Measurements from ENCODE around the gene MLEC. TPM values are rescaled to one million over a fixed set of nuclear protein-coding genes. Genes with fewer than 3 reads are reported as not detected.
A peak's percentile ranks its signal among the peaks of the same experiment; 100 is the strongest.

Gene MLEC
- total RNA-seq: 10 to 100 TPM; 80.5 to 94.4 TPM

GRCh38 chr12:120686690-120687577 lies at the start of gene MLEC:
Gene MLEC (plus strand): TSS chr12:120687149. CDS start chr12:120687297, 148 bp downstream.
- Mint-ChIP-seq H3K4me1 (peaks cover 54% of the 10 kb centered on the region), H3K4me3 (peak within 1 kb of the TSS; percentile 89), H3K36me3 (ENCODE audit: low read depth) (no peaks in the 10 kb centered on the region), H3K27ac (peak within 1 kb of the TSS; percentile 97), H3K9me3 (no peaks in the 10 kb centered on the region), H3K27me3 (no peaks in the 10 kb centered on the region)
- ChIA-PET CTCF (interaction anchor here (0.6 to 1.4 kb wide), 3 partner anchors 23 to 49 kb away, joined by 3 to 9 read pairs (median 3); partner anchors contain the start of gene UNC119B), POLR2A (no interaction called here)
- DNase-seq: peak; percentile 99

- Mint-ChIP-seq H3K36me3 (ENCODE audit: low read depth) (no peaks in the 10 kb centered on the region), H3K27me3 (peaks cover 58% of the 10 kb centered on the region), H3K4me3 (peak within 1 kb of the TSS; percentile 67), H3K27ac (no peak within 1 kb of the TSS), H3K9me3 (no peaks in the 10 kb centered on the region), H3K4me1 (peaks cover 10% of the 10 kb centered on the region)
- DNase-seq: peak; percentile 58
- ChIA-PET POLR2A (interaction anchor here (0.6 kb wide), 1 partner anchor 28 kb away, joined by 3 read pairs; no protein-coding TSS in a partner anchor), CTCF (interaction anchor here (1.1 to 2.0 kb wide), 2 partner anchors 10 to 13 kb away, joined by 3 to 11 read pairs; no protein-coding TSS in a partner anchor)
Measured at GRCh38 chr12:120639771-120640721, 46.9 kb upstream of the MLEC start, which contains the start of gene CABP1. Gene CABP1 (plus strand): TSS chr12:120640626. CDS start chr12:120640686, 60 bp downstream.

- H3K36me3 Mint-ChIP-seq (ENCODE audit: low read depth): no peaks in the 10 kb centered on the region
- peaks cover 10% of the 10 kb centered on the region for H3K4me1 Mint-ChIP-seq
- peaks cover 65% of the 10 kb centered on the region for H3K27me3 Mint-ChIP-seq
- peak overlapping the region; percentile 67 for H3K4me3 Mint-ChIP-seq
- no peaks in the 10 kb centered on the region for H3K9me3 Mint-ChIP-seq
- DNase-seq: peak; percentile 69
- ChIA-PET POLR2A (no interaction called here), CTCF (interaction anchor here (1.1 to 2.0 kb wide), 2 partner anchors 8 to 11 kb away, joined by 3 to 11 read pairs; no protein-coding TSS in a partner anchor)
- H3K27ac Mint-ChIP-seq: no peak overlapping the region
Measured at GRCh38 chr12:120640861-120641833, 45.8 kb upstream of the MLEC start.

- Mint-ChIP-seq H3K36me3 (ENCODE audit: low read depth) (no peaks in the 10 kb centered on the region), H3K27me3 (peaks cover 65% of the 10 kb centered on the region), H3K9me3 (no peaks in the 10 kb centered on the region), H3K27ac (no peak overlapping the region), H3K4me1 (peaks cover 12% of the 10 kb centered on the region), H3K4me3 (no peak overlapping the region)
- DNase-seq: no peak
- CTCF ChIA-PET: interaction anchor here (0.5 kb wide), 1 partner anchor 8 kb away, joined by 3 read pairs; no protein-coding TSS in a partner anchor
- POLR2A ChIA-PET: no interaction called here
Measured at GRCh38 chr12:120642121-120642520, 44.8 kb upstream of the MLEC start.

GRCh38 chr12:120642826-120643225 lies 44.1 kb upstream of the MLEC start:
- H3K4me3 Mint-ChIP-seq: no peak overlapping the region
- ChIA-PET CTCF (interaction anchor here (0.6 kb wide), 1 partner anchor 360 kb away, joined by 5 read pairs; no protein-coding TSS in a partner anchor), POLR2A (no interaction called here)
- DNase-seq: no peak
- no peaks in the 10 kb centered on the region for H3K36me3 Mint-ChIP-seq (ENCODE audit: low read depth)
- H3K9me3 Mint-ChIP-seq: no peaks in the 10 kb centered on the region
- peaks cover 13% of the 10 kb centered on the region for H3K4me1 Mint-ChIP-seq
- H3K27ac Mint-ChIP-seq: no peak overlapping the region
- peaks cover 61% of the 10 kb centered on the region for H3K27me3 Mint-ChIP-seq

GRCh38 chr12:120643574-120643973 lies 43.4 kb upstream of the MLEC start:
- H3K4me1 Mint-ChIP-seq: peaks cover 17% of the 10 kb centered on the region
- H3K27me3 Mint-ChIP-seq: peaks cover 64% of the 10 kb centered on the region
- CTCF ChIA-PET: interaction anchor here (0.6 to 1.9 kb wide), 2 partner anchors 328 to 359 kb away, joined by 4 to 5 read pairs; no protein-coding TSS in a partner anchor

GRCh38 chr12:120646044-120646443 lies 40.9 kb upstream of the MLEC start:
- no peak for DNase-seq
- no peaks in the 10 kb centered on the region for H3K36me3 Mint-ChIP-seq (ENCODE audit: low read depth)
- H3K4me3 Mint-ChIP-seq: no peak overlapping the region
- H3K27ac Mint-ChIP-seq: no peak overlapping the region
- peaks cover 75% of the 10 kb centered on the region for H3K27me3 Mint-ChIP-seq
- no peaks in the 10 kb centered on the region for H3K9me3 Mint-ChIP-seq
- peaks cover 28% of the 10 kb centered on the region for H3K4me1 Mint-ChIP-seq
- POLR2A ChIA-PET: no interaction called here
- CTCF ChIA-PET: interaction anchor here (0.7 to 5.8 kb wide), 11 partner anchors 13 to 296 kb away, joined by 3 to 39 read pairs (median 5); partner anchors contain the start of gene POP5

More at GRCh38 chr12:120643574-120643973, 43.4 kb upstream of the MLEC start:
- H3K9me3 Mint-ChIP-seq: no peaks in the 10 kb centered on the region
- POLR2A ChIA-PET: no interaction called here
- no peak for DNase-seq
- no peaks in the 10 kb centered on the region for H3K36me3 Mint-ChIP-seq (ENCODE audit: low read depth)
- no peak overlapping the region for H3K4me3 Mint-ChIP-seq
- no peak overlapping the region for H3K27ac Mint-ChIP-seq

GRCh38 chr12:120647375-120647755 lies 39.6 kb upstream of the MLEC start:
- no peak for DNase-seq
- Mint-ChIP-seq H3K4me3 (no peak overlapping the region), H3K36me3 (ENCODE audit: low read depth) (no peaks in the 10 kb centered on the region), H3K9me3 (no peaks in the 10 kb centered on the region), H3K4me1 (peaks cover 21% of the 10 kb centered on the region), H3K27ac (no peak overlapping the region), H3K27me3 (peaks cover 74% of the 10 kb centered on the region)
- ChIA-PET POLR2A (no interaction called here), CTCF (interaction anchor here (0.7 to 5.8 kb wide), 18 partner anchors 9 to 325 kb away, joined by 3 to 39 read pairs (median 4); partner anchors contain the start of genes POP5 and UNC119B)

- H3K27me3 Mint-ChIP-seq: peaks cover 60% of the 10 kb centered on the region
- no peaks in the 10 kb centered on the region for H3K36me3 Mint-ChIP-seq (ENCODE audit: low read depth)
- DNase-seq: no peak
- no peak overlapping the region for H3K27ac Mint-ChIP-seq
- no peaks in the 10 kb centered on the region for H3K9me3 Mint-ChIP-seq
- H3K4me3 Mint-ChIP-seq: peak overlapping the region; percentile 28
- peaks cover 18% of the 10 kb centered on the region for H3K4me1 Mint-ChIP-seq
- CTCF ChIA-PET: interaction anchor here (0.6 to 5.8 kb wide), 30 partner anchors 9 to 1419 kb away, joined by 3 to 39 read pairs (median 4); partner anchors contain the start of genes ACADS, CABP1, MLEC and POP5
- POLR2A ChIA-PET: no interaction called here
Measured at GRCh38 chr12:120649442-120650232, 37.3 kb upstream of the MLEC start.

GRCh38 chr12:120650233-120650690 lies 36.7 kb upstream of the MLEC start:
- H3K27me3 Mint-ChIP-seq: peaks cover 53% of the 10 kb centered on the region
- H3K36me3 Mint-ChIP-seq (ENCODE audit: low read depth): no peaks in the 10 kb centered on the region
- peaks cover 18% of the 10 kb centered on the region for H3K4me1 Mint-ChIP-seq
- ChIA-PET POLR2A (no interaction called here), CTCF (interaction anchor here (0.6 to 5.8 kb wide), 15 partner anchors 9 to 1418 kb away, joined by 3 to 39 read pairs (median 4); partner anchors contain the start of genes CABP1, MLEC and POP5)
- H3K4me3 Mint-ChIP-seq: no peak overlapping the region
- no peaks in the 10 kb centered on the region for H3K9me3 Mint-ChIP-seq
- no peak for DNase-seq
- H3K27ac Mint-ChIP-seq: no peak overlapping the region

Data from activated CD4-positive, alpha-beta T cell treated with anti-CD3 and anti-CD28 coated beads, Interleukin-2, amount 10 ng/mL, durations not matched to agents 7 days and 5 days (primary cell).